DOHH2 (cell line): ENCODE measurements around the gene EGLN1.

ENCODE experiments used
- H3F3A ChIP-seq: fragments of 200-600 bp; sonication (generic), shearing (Covaris generic); 2 replicates; pipeline ENCODE4 v1.6.0; 2016; ENCODE audit warnings: antibody characterized with exemption, mild to moderate bottlenecking; ENCODE audit not compliant: control insufficient read depth, insufficient read depth
- H3K27ac ChIP-seq: fragments of 200-600 bp; sonication (generic); 2 replicates; pipeline ENCODE4 v1.5.1; 2014; ENCODE audit warnings: low read depth, mild to moderate bottlenecking, low read length, moderate library complexity
- H3K27me3 ChIP-seq: fragments of 200-600 bp; sonication (generic); 2 replicates; pipeline ENCODE4 v1.6.1; 2014; ENCODE audit warnings: mild to moderate bottlenecking, low read length, mixed read lengths; ENCODE audit not compliant: control insufficient read depth
- H3K36me3 ChIP-seq: fragments of 200-600 bp; sonication (generic); 2 replicates; pipeline ENCODE4 v1.6.1; 2014; ENCODE audit warnings: mild to moderate bottlenecking, low read length, moderate library complexity, mixed read lengths; ENCODE audit not compliant: control insufficient read depth
- H3K4me1 ChIP-seq: fragments of 200-600 bp; sonication (generic); 2 replicates; pipeline ENCODE4 v1.6.1; 2014; ENCODE audit warnings: mild to moderate bottlenecking, low read length, mixed read lengths; ENCODE audit not compliant: control insufficient read depth
- H3K4me2 ChIP-seq: fragments of 200-600 bp; sonication (generic); 2 replicates; pipeline ENCODE4 v1.6.0; 2014; ENCODE audit warnings: mild to moderate bottlenecking, low read length, moderate library complexity
- H3K4me3 ChIP-seq: fragments of 200-600 bp; sonication (generic); 2 replicates; pipeline ENCODE4 v1.5.1; 2014; ENCODE audit warnings: mild to moderate bottlenecking, low read length, mixed read lengths
- H3K79me2 ChIP-seq: fragments of 200-600 bp; sonication (generic); 2 replicates; pipeline ENCODE4 v1.6.1; 2014; ENCODE audit warnings: mild to moderate bottlenecking, low read length, mixed read lengths; ENCODE audit not compliant: control insufficient read depth
- H3K9me2 ChIP-seq: fragments of 200-600 bp; sonication (generic); replicated peaks from 2 replicates; pipeline ENCODE4 v1.6.1; 2014; ENCODE audit warnings: mild to moderate bottlenecking, low read length, mixed read lengths; ENCODE audit not compliant: control insufficient read depth
- H3K9me3 ChIP-seq: fragments of 200-600 bp; sonication (generic); 2 replicates; pipeline ENCODE4 v1.6.1; 2014; ENCODE audit warnings: antibody characterized with exemption, low read length, mixed read lengths; ENCODE audit not compliant: control insufficient read depth, insufficient read depth
- H4K20me1 ChIP-seq: fragments of 200-600 bp; sonication (generic); 2 replicates; pipeline ENCODE4 v1.6.0; 2014; ENCODE audit warnings: low read depth, mild to moderate bottlenecking, antibody characterized with exemption, low read length, moderate library complexity; ENCODE audit not compliant: control insufficient read depth, insufficient read depth
- EZH2phosphoT487 ChIP-seq: fragments of 200-600 bp; sonication (generic); IDR thresholded peaks from 2 replicates; pipeline ENCODE4 v1.6.1; 2017; ENCODE audit warnings: borderline replicate concordance, mild to moderate bottlenecking, antibody characterized with exemption, low read length, moderate library complexity, mixed read lengths
- TF ChIP-seq, protein P1 (sequence below): fragments of 200-600 bp; sonication (generic); IDR thresholded peaks from one replicate; pipeline ENCODE4 v1.5.1; 2014; ENCODE audit warnings: antibody characterized with exemption, mild to moderate bottlenecking, low read depth, low read length; ENCODE audit not compliant: poor library complexity, severe bottlenecking

The EGLN1 gene

DNA sequence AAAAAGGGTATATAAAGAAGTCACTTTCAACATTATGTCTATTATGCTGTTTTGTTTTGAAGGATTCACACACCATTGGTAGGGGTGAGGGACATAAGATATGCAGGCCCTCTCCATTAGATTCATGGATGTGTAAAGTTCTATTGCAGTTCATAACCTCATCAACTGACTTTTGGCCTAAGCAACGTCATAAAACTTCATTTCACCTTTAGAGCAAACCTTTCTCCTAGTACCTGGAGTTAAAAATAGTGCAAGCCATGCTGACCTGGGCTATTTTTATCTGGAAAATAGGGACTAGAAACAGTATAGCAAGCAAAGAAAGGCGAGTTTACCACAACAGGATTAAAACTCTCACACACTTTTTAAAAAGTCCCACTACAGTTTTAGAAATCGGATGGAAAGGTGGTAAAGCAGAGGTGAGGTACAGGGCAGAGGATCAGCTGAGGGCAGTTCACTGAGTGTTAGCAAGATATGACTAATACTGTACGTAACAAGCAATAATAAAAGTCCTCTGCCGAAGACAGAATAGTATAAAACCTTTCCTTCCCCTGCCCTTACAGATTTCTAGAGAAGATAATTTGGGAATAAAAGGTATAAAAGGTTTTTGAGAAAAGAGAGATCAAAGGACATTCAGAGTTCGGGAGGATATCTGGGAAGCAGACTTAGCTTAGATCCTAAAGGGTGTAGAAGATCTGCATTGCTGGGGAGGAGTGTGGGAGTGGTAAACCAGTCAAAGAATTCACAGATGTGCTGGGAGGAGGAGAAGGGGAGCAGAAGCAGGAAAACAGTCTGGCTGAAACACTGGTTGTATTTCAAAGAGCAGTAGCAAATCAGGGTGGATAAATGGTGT, 14.3 kb downstream of the EGLN1 start:
- no peak for TF ChIP-seq EZH2phosphoT487
- TF ChIP-seq, protein P1, sequence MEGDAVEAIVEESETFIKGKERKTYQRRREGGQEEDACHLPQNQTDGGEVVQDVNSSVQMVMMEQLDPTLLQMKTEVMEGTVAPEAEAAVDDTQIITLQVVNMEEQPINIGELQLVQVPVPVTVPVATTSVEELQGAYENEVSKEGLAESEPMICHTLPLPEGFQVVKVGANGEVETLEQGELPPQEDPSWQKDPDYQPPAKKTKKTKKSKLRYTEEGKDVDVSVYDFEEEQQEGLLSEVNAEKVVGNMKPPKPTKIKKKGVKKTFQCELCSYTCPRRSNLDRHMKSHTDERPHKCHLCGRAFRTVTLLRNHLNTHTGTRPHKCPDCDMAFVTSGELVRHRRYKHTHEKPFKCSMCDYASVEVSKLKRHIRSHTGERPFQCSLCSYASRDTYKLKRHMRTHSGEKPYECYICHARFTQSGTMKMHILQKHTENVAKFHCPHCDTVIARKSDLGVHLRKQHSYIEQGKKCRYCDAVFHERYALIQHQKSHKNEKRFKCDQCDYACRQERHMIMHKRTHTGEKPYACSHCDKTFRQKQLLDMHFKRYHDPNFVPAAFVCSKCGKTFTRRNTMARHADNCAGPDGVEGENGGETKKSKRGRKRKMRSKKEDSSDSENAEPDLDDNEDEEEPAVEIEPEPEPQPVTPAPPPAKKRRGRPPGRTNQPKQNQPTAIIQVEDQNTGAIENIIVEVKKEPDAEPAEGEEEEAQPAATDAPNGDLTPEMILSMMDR: no peak
- Histone ChIP-seq H3K36me3 (peaks cover 23% of the 10 kb centered on the region), H3F3A (no peaks in the 10 kb centered on the region), H3K4me1 (no peaks in the 10 kb centered on the region), H3K4me3 (no peak overlapping the region), H4K20me1 (peaks cover 9% of the 10 kb centered on the region), H3K9me3 (no peaks in the 10 kb centered on the region), H3K27me3 (no peaks in the 10 kb centered on the region), H3K4me2 (no peak overlapping the region), H3K27ac (no peak overlapping the region), H3K9me2 (no peaks in the 10 kb centered on the region), H3K79me2 (peaks cover 80% of the 10 kb centered on the region)

DNA sequence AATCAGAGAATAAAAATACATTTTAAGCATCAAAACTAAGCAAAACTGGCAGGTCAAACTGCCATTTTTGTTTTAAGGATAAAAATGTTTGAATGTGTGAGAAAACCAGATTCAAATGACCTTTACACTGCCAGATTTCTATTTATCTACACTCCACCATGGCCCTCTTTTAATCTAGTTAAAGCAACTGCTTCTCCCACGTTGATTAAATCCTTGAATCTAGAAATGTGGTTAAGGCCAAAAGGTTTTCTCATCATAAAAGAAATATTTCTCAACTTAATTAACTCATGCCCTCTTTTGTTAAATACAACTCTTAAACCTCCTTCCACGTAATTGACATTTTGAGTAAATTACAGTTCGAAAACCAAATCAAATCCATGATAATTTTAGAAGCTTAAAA, 15.0 kb downstream of the EGLN1 start:
- TF ChIP-seq, protein P1: no peak
- no peak for TF ChIP-seq EZH2phosphoT487
- no peak overlapping the region for H3K4me2 ChIP-seq
- peaks cover 23% of the 10 kb centered on the region for H3K36me3 ChIP-seq
- H3K27ac ChIP-seq: no peak overlapping the region
- no peaks in the 10 kb centered on the region for H3K9me3 ChIP-seq
- no peaks in the 10 kb centered on the region for H3K4me1 ChIP-seq
- H3K4me3 ChIP-seq: no peak overlapping the region
- H3K79me2 ChIP-seq: peaks cover 73% of the 10 kb centered on the region
- peaks cover 9% of the 10 kb centered on the region for H4K20me1 ChIP-seq
- no peaks in the 10 kb centered on the region for H3F3A ChIP-seq
- H3K27me3 ChIP-seq: no peaks in the 10 kb centered on the region
- H3K9me2 ChIP-seq: no peaks in the 10 kb centered on the region

DNA sequence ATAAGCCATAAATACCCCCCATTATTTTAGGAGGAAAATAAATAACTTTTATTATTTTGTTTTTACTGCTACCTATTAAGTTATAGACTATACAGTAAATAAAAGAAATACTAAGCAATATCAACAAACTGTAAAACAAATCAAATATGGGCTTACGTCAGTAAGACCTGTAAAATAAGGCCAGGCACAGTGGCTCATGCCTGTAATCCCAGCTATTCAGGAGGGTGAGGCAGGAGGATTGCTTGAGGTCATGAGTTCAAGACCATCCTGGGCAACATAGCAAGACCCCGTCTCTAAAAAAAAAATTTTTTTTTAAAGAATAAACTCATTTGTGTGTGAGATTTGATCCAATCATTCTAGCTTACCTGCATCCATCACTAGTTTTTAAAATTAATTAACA, 17.8 kb downstream of the EGLN1 start:
- Histone ChIP-seq H3K36me3 (peaks cover 20% of the 10 kb centered on the region), H3K27ac (no peak overlapping the region), H3K4me2 (no peak overlapping the region), H3K27me3 (no peaks in the 10 kb centered on the region), H4K20me1 (peaks cover 7% of the 10 kb centered on the region), H3K4me3 (no peak overlapping the region), H3F3A (no peaks in the 10 kb centered on the region), H3K79me2 (peaks cover 63% of the 10 kb centered on the region), H3K4me1 (no peaks in the 10 kb centered on the region), H3K9me3 (no peaks in the 10 kb centered on the region), H3K9me2 (no peaks in the 10 kb centered on the region)
- TF ChIP-seq, protein P1: no peak
- TF ChIP-seq EZH2phosphoT487: no peak
